ENCODE data around the gene HYKK.
"Not testable (repeated sequence)": the region's sequence is repeated elsewhere in the genome, so short reads cannot be mapped to it uniquely, and the experiment has no call there.

HYKK gene

DNA sequence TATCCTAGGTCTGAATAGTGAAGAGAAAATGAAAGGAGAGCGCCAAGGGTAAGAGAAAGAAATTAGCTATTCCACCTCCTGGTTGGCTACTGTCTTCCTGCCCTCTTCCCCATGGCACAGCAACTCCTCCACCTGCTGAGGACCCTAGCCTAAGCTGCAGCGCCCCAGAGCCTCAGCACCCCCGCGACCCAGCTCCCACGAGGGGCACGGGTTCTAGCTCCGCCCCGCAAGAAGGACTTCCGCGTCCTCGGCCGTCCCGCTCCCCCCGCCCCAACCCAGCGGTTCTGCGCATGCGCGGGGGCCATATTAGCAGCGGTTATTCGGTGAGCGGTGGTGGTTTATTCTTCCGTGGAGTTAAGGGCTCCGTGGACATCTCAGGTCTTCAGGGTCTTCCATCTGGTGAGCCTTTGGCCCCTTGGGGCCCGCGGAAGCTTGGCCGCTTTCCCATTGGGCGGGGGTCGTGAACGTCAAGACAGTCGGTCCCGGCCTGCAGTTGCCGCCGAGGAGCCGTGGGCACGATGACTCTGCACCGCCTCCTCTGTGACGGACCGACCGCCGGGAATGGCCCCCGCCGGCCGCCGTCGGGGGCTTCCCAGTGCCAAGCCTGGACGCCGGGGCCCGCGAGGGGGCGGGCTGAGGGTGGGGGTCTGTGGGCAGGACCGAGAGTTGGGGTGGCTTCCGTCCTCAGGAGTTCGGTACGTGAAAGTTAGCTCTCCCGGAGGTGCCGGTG is 32.9 kb downstream of the HYKK start, which contains the start of gene PSMA4:
Gene PSMA4, plus strand, starts transcription at position 304 of the 730 bp plus-strand sequence. CDS start 1,484 bp downstream, outside the sequence.
- DNase-seq = peak; percentile 95

DNA sequence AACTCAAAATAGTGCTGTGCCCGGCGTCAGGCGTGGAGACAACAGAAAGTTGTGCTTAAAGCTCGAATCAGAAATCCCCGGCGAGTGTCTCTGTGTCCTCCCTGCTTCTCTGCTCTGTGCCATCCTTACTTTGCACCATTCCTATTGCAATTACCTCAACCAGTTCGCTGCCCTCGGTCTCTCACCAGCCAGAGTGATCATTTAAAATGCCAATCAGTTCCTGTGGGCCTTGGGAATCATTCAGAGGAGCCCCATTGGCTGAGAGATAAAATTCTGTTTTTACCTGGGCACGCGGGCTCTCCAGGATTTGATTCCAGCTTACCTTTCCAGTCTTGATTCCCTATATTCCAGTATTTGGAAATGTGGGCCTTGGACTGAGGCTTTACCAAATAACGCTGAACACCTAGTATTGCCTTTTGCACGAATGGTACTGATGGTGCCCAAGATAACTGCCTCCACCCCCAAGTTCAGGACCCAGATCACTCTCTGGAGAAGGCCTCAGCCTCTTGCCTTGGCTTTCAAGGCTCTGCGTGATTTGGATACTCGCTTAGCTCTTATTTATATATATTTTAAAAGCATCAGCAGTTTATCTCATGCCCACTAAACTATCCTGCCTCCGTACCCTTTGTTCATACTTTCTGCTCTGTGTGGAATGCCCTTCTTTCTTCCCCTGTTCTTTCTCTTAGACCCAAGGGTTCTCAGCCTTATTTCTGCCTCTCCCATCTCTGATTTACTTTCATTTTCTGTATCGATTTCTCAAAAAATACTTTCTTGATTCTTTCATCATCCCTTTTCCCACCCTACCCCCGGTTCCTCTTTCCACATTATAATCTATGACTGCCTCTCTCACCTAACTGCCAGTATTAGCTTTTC is 33.7 kb downstream of the HYKK start:
- DNase-seq = no peak

DNA sequence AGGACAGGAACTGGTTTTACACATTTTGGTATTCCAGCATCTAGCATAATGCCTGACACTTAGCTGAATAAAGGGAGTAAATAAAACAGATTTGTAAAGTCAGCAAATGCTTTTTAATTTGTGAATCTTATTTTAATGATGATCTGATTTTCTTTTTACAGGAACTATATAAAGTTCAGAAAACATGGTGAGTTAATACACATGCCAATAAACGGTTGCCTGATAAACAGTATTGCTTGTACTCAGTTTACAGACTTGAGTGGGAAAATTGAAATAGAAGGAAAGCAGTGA is 34.3 kb downstream of the HYKK start:
- DNase-seq = no peak

DNA sequence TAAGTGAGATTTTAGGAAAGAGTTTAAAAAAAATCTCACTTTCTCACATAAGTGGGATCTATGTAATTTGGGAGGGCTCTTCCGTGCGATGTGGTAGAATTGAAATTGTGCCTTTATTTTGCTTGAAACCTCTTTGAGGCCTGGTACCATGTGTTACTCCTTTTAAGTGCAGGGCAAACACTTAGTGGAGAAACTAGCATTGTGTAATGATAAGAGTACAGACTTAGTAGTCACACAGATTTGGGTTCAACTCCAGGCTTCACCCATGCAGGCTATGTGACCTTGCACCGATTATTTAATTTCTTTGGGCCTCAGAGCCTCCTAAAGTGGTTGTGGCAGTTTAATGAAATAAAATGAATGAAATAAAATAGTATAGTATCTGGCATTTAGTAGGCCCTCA is 35.3 kb downstream of the HYKK start:
- no peak for DNase-seq

DNA sequence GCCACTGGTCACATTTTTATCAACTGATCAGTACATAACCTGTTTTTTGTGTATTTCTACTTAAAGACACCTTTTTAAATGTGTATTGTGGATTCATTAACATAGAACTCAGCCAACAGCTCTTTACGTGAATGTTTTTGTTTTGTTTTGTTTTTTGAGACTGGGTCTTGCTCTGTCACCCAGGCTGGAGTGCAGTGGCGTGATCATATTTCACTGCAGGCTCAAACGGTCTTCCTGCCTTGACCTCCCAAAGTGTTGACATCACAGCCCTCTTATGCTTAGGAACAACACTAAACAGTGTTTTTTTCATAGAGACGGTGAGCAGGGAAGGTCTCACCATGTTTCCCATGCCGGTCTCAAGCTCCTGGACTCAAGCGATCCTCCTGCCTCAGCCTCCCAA is 42.8 kb downstream of the HYKK start:
- no peak for DNase-seq

DNA sequence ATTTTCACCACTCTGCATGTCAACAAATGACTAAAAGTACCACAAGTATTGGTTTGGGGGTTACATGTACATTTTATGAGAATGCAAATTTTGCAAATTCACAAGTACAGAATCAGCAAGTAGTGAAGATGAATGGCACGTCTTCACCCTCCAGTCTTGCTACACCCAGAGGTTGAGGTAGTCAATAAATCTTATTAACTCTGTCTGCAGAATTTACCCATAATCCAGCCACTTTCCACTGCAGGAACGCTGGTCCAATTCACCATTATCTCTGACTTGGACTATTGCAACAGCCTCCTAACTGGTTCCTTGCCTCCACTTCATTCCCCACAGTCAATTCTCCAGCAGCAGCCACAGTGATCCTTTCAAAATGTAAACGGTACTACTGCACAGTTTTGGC is 43.4 kb downstream of the HYKK start:
- DNase-seq = no peak

DNA sequence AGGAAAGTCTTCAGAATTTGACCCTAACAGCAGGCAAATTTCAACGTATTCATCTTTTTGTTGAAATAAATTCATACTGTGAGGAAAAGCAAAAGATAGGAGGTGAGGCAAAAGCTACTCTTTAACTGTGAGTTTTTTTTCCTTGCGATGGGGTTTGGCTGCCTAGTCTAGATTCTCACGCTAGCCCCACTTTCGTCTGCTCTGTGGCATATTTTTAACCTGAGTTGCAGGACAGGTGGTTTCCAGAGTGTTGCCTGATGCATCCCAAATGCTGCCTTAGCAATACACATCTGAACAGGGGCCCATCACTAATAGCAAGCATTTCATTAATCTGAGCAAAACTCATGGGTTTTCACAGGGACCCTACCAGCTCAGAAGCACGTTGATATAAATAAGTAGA is 44.5 kb downstream of the HYKK start:
- DNase-seq = no peak

DNA sequence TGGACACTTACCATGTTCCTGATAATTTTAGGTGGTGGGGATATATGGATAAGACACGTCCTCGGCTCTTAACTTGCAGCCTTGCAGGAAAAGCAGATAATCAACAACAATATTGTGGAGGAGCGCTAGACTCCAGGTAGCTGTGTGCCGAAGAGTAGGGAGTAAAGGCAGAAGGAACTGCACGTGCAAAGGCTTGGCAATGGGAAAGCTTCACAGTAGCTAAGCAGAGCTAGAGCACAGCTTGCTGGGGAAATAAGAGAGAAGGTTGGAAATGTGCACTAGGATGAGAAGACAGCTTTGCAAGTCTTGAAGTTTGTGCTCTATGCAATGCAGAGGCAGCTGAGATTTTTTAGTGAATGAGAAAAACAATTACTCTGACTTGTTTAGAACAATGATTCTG is 45.2 kb downstream of the HYKK start:
- no peak for DNase-seq

DNA sequence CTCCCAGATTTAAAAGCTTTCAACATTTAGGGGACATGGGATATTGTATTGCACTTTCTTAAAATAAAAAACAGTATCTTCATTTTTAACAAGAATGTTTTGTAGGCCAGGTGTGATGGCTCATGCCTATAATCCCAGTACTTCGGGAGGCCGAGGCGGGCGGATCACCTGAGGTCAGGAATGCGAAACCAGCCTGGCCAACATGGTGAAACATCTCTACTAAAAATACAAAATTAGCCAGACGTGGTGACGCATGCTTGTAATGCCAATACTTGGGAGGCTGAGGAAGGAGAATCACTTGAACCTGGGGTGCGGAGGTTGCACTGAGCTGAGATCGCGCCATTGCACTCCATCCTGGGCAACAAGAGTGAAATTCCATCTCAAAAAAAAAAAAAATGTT is 52.8 kb downstream of the HYKK start:
- not testable (repeated sequence) for DNase-seq

DNA sequence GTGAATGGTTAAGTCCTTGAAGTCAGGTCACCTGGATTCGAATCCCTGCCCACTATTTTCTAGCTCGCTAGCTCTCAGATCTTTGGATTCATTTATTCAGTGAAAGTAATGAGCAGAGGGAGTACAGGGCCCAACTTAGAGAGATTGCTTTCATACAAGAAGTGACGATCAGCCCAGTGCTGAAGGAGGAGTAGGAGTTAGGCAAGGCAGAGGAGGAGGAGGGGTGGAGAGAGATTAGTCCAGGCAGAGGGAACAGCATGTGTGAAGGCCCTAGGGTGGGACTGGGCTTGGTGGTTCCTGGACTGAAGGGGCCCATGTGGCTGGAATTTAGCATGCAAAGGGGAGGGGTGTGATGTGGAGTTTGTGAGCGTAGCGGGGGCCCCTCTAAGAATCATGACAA is 54.1 kb downstream of the HYKK start:
- no peak for DNase-seq

DNA sequence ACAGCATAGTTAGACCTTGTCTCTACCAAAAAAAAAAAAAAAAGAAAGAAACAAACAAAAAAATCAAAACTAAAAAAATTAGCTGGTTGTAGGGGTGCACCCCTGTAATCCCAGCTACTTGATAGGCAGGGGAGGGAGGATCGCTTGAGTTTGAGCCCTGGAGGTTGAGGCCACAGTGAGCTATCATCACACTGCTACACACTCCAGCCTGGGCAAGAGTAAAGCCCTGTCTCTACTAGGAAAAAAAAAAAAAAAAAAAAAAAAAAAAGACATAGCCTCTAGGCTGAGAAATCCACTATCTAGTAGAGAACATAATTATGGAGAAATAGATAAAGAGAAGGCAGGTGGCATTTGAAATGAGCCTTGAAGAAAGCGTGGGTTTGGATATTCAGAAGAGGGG is 55.7 kb downstream of the HYKK start:
- DNase-seq = no peak

DNA sequence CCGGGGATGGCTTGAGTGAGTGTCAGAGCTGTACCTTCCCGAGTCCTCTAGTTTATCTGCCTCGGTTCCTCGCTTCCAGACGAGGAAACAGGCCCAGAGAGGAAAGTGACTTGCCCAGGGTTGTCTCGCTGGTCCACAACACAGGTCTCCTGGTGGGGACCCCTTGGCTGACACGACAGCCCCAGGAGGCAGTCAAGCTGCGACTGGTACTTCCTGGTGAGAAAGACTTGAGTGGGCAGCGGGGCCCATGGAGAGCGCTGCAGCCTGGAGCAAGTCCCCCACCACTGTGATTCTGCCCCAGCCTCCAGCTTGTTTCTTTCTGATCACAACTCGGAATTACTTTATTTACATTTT is 57.3 kb downstream of the HYKK start:
- no peak for DNase-seq

DNA sequence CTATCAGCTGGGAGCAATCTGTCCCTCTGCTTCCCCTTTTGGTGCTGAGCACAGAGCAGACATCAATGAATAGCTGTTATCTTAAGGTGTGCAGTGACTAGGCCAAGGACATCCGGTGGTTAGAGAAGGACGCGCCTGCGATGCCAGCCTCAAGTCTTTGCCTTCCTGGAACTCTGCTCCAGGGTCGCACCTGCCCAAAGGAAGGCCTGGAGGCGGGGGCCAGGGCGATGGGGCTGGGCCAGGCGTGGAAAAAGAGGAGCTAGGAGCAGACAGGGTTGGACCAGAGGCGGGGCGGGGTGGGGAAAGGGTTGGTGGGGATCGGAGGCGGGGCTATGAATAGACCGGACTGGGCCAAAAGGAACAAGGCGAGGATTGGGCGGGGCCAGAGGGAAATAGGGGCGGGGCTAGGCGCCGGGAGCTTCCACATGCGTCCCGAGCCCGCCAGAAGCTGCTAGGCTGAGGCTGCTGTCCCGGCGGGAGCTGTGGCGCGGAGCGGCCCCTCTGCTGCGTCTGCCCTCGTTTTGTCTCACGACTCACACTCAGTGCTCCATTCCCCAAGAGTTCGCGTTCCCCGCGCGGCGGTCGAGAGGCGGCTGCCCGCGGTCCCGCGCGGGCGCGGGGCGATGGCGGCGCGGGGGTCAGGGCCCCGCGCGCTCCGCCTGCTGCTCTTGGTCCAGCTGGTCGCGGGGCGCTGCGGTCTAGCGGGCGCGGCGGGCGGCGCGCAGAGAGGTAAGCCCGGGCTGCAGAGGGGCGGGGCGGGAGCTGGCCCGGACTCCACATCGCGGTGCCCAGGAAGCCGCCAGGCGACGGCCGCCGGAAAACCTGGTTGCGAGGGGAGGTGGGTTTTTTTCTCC is 57.9 kb downstream of the HYKK start, which contains the start of gene CHRNA5:
Gene CHRNA5, plus strand, starts transcription at position 424 of the 854 bp plus-strand sequence. Its CDS starts 200 bp downstream, at position 624.
- peak; percentile 77 for DNase-seq

DNA sequence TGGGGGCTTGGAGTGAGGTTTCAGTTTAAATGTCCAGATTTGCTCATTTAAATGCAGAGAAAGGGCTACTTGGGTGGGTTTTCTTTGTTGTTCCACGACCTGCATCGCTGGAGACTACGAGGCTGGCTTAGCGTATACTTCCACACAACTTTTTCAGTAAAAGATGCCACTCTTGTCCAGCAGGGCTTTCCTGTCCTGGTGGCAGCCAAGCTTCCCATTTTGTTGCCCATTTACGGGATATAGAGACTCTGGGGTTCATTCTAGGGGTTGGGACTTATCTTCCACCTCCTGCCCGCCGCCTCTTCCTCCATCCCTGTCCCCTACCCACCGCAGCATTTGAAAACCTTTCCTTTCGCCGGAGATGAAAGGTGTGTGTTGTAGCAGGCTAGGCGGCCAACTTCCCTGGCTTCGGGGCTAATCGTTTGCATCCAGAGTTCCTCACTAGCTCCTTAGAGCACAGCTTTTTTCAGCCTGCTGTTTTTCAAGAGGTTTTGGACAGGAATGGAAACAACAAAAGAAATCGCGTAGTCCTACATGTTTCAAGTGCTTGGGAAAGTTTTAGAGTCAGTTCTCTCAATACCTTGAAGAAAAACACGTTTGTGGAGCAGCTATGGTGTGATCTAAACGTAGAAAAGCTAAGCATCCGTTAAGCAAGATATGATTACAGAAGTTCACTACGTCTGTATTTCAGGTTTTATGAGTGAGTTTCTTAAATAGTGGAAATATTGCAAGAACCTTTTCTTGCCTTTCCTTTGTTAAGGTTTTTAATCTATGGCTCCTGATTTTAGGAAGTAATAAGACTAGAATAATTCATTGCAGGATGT is 58.8 kb downstream of the HYKK start:
- no peak for DNase-seq

DNA sequence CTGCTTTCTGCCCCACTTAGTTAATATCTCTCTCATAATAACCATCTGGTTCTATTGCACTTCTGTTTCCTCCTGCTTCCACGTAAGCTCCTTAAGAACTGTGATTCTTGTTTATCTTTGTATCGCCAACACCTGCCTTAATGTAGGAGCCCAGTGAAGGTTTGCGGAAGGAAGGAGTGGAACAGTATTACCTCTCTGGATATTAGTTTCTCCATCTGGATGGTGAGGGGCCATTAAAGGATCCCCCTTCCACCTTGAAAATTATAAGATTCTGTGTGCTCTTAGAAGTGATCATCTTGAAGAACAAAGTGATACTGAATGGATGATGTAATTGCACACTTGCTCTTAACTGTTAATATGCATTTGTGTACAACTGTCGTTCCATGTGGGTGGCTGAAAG is 60.2 kb downstream of the HYKK start:
- no peak for DNase-seq

DNA sequence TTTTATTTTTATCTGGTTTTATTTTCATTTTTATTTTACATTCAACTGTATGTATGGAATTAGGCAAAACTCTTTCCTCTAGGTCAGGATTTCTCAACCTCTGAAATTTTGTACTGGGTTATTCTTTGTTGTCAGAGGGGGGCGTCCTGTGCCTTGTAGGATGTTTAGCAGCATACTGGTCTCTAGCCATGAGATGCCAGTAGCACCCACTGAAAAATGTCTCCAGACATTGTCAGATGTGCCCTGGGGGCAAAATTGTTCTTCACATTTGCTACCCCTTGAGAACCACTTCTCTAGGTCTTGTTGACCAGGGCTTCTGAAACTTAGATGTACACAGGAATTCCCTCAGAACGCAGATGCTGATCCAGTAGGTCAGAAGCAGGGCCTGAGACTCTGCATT is 63.3 kb downstream of the HYKK start:
- no peak for DNase-seq

DNA sequence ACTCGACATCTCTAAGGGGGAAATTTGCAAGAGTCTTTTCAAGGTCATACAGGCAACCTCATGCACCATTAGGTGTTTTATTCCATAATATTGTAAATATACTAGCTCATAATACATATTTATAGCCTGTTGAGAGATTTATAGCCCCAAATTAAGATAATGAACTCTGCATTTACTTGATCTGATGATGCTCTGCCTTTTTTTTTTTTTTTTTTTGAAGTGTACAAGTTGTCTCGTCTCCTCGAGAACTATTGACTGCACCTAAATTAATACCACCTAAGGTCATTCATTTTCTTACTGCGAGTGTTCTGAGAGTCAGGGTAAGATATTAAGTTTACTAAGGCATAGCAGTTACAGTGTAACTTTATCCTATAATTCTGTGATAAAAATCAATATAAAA is 64.0 kb downstream of the HYKK start:
- DNase-seq = no peak

DNA sequence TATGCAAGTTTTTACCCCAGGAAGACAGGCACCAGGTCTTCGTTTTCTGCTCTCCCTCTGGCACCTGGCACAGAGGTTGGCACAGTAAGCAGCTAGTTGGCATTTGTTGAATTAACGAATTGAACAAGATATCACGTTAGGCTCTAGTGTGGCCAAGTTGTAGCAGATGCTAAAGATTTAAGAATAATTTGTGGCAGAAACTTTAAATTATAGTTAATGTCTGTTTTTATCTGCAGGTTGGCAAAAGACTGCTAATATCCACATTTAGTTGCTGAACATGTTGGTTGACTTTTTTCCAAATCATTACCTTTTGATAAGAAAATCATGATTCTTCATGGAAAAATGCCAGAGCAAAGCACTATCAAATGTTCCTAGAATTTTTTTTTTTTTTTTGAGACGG is 66.0 kb downstream of the HYKK start:
- no peak for DNase-seq

DNA sequence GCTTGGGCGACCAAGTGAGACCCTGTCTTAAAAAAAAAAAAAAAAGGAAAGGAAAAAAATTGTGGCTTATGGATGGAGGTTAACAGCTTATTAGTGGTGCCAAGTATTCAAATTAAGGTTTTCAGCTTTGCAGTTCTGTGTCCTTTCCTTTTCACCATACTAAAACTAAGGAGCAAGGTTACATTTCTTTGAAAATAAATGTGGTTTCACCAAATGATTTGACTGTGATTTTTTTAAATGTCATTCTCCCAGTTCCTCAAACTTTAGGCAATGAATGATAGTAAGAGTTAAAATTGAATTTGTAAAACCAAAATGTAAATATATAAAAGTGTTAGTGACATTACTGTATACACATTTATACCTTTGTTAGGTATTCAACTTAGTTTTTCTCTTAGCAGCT is 67.6 kb downstream of the HYKK start:
- no peak for DNase-seq

All from CD4-positive, alpha-beta T cell treated with Interleukin-6 for 4 hours (primary cell).